ENCODE data around the gene SGMS1.

SGMS1 gene

DNA sequence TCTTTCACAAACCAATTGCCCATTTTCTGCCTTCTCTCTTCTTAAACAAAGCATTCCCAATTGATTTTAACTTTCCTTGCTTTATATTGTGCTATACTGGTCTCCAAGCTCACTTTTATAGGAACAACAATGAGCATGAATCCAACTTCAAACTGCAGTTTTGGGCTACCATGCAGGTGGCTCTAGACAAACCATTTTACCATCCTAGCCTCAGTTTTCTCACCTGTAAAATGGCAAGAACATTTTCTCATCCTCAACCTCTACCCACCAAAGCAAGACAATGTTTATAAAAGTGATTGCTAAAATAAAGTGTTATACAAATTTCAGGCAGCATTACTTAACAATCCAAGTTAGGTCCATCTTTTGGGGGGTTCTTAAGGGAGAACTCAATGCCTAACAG is 305.6 kb downstream of the SGMS1 start:
- DNase-seq = no peak

- no peak for DNase-seq
Observed at GRCh38 chr10:50316695-50317648, 306.8 kb downstream of the SGMS1 start.

- no peak for DNase-seq
Observed at GRCh38 chr10:50316174-50316573, 307.6 kb downstream of the SGMS1 start.

GRCh38 chr10:50315424-50315823 is 308.3 kb downstream of the SGMS1 start:
- DNase-seq = no peak

- no peak for DNase-seq
Observed at GRCh38 chr10:50314169-50315071, 309.3 kb downstream of the SGMS1 start.

GRCh38 chr10:50312464-50313437 is 311.0 kb downstream of the SGMS1 start:
- peak; percentile 38 for DNase-seq

DNA sequence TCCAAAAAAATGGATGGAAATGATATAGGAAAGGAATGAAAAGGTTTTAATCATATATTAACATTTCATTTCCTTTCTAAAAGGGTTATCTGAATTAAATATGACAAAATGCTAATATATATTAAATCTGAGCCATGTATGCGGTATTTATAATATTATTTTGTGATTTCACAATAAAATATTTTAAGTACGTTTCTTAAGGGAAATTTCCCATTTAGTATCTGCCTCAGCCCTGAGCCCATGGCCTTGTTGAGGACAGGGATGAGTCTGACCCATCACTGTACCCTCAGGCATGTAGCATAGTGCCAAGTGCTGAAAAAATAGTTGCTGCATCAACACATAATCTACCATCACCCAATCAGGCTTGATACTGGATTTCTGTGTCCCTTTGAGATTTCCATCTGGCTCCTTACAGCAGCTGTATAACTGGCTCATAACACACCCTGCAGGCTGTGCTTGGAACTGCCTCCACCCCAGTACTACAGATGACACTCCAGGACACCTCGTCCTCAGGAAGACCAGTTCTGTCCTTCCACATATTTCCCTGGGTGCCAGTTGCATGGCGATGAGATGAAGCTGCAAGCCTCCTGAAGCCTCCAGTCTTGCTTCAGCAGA is 313.1 kb downstream of the SGMS1 start:
- peak; percentile 39 for DNase-seq

DNA sequence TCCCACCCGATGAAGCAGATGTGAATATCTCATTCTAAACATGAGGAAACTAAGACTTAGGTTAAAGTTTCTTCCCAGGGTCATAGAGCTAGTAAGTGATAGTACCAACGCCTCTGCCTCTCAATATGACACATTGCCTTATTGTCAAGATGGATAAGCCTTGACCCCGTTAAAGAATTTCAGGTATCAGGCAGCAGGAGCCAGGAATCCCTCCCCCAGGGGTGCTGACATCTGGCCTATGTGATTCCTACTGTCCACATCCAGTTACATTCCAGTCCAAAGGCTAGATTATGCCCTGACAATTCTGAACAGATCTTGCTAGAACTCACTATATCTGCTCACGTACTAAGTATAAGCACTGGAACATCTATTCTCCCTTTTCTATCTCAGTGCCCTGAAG is 314.4 kb downstream of the SGMS1 start:
- no peak for DNase-seq

- DNase-seq = no peak
Observed at GRCh38 chr10:50304660-50305059, 319.1 kb downstream of the SGMS1 start.

GRCh38 chr10:50299948-50300669 is 323.6 kb downstream of the SGMS1 start:
- DNase-seq = no peak

DNA sequence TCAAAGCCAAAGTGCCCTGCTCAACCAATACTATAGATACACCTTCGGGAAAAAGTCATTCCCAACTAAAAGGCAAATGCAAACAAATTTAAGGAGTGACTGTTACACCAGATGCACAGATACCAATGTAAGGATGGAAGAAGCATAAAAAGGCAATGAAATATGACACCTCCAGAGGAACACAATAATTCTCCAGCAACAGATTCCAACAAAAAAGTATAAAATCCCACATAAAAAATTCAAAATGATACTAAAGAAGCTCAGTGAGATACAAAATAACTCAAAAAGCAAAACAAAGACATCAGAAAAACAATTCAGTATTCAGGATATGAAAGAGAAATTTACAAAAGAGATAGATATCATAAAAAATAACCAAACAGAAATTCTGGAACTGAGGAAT is 328.4 kb downstream of the SGMS1 start:
- no peak for DNase-seq

DNA sequence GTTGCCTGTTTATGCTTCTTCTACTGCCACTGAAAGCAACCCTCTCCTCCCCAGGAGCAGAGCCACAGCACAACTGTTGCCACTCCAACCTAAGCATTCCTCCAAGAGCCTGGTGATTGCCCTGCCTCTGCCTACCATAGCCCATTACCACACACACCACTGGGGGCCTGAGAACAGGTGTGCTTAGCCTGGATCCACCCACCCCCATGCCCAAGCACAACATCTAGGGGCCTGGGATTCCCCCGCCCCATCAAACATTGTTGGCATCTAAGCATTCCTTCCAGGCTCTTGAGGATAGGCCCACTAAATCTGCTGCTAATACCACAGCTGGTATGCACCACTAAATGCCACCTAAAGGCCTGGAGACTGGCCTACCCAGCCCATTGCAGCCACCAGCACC is 329.2 kb downstream of the SGMS1 start:
- DNase-seq = no peak

DNA sequence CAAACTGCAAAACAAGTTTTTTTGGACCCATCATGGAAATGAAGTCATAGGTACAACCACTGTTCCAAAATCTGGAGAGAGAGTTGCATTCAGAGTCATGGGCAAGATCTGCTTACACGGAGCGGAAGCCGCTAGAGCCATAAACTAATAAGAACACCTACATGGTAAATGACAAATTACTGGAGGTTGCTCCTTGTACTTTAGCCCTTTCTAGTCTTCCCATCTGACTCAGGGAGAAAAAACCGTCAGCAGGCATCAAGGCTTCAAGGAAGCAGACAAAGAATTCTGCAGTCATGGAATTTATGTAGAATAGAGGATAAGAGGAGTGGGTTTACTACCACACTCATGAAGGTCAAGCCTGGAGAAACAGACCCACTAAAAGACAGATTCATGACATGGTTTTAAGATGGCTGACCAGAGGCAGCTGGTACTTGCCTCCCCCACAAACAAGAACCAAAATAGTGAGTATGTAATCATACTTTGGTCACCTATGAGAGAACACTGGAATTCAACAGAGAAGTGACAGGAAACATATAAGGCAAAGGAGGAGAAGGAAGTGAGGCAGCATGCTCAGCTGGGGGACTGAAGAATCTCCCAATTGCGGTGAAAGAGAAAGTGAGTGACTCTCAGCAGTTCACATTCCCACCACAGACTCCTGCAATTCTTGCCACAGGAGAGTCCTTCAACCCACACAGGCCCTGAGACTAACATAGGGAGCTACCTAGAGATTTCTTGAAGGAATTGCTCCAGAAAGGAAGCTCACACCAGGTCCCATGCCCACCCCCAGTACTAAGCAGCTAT is 330.0 kb downstream of the SGMS1 start:
- DNase-seq = no peak

DNA sequence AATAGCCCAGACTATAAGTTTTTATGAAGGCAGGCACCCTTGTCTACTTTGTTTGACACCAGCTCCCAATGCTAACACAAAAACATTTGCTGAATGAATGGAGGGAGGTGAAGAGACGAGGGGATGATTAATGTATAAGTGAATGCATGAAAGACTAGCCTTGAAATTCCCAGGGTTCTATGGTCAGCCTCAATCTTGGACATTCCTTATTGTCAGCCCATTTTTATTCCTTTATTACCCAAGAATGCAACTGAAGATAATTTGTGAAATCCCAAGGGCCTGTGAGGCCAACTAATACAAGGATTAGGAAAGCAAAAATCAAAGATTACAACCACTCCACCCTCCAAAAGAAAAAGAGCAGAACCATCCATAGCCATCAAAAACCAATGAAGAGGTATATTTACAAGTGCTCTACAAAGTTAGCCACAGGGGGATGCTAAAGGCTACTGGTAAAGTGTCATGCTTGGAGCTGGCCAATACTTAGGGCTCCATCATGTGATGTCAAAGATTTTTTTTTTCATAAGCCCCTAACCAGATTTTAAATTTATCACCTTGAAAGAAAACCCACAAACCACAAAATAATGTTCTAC is 332.4 kb downstream of the SGMS1 start:
- peak; percentile 4 for DNase-seq

DNA sequence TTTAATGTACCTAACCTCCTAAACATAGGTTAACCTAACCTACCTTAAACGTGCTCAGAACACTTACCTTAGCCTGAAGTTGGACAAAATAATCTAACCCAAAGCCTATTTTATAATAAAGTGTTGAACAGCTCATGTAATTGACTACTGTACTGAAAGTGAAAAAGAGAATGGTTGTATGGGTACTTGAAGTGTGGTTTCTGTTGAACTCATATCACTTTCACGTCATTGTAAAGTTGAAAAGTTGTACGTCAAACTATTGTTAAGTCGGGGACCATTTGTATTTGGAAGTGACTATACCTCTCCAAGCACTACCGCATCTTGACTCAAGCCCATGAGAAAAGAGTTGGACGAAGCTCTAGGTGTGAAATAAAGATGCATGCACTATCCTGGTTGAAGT is 334.6 kb downstream of the SGMS1 start:
- no peak for DNase-seq

DNA sequence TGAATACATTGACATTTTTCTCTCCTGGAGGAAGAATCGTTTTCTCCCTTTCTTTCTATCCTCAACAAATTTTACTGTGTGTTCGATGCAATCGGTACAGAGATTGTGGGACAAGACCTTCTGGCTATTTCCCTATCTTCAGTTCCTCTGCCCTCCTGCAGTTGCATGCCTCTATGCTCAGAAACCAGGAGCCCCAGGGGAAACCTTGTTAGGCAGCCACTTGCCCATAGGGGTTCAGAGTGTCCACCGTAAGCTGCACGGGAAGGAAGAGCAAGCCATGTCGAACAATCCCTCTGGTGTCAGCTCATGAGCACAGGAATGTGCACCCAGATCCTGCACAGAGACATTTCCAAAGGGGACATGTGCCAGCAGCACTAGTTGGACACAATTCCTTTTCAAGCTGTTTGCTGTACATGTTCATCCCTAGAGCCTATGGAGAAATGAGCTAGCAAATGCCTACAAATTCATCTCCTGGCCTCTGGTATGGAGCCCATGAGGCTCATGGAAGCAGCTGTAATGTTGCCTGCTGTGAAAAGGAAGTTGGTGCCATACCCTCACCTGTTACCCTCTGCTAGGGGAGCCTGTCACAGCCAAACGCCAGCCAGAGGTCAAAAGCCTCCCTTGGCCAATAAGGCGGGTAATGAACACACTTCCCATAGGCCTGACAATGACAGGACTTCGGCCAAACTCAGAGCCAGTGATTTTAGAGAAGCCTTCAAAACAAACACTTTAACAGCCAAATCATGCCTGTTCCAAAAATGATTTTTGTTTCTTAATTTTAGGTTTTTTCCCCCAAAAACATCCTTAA is 336.6 kb downstream of the SGMS1 start:
- no peak for DNase-seq

GRCh38 chr10:50286517-50286916 is 337.2 kb downstream of the SGMS1 start:
- no peak for DNase-seq

DNA sequence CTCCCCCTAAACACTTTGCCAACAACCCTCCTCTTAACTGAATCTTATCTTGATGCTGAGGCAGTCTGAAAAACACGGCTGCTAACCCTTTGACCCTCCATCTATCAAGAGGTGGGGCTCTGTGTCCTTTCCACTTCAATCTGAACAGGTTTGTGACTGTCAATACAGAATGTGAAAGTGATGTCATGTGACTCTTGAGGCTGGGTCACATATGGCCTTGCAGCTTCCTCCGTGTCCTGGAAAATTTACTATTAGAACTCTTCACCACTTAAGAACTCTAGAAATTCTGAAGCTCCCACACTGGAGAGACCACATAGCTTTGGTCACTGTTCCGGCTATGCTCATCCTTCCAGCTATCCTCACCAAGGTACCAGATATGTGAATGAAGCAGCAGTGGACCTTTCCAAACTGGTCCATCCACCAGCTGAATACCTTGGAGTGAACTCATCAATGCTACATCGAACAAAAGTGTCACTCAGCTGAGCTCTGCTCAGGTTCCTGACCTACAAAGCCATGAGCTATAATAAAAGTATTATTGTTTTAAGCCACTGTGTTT is 341.7 kb downstream of the SGMS1 start:
- DNase-seq = no peak

Measured in activated CD4-positive, alpha-beta T cell treated with anti-CD3 and anti-CD28 coated beads, Interleukin-2, amount 50 U/mL, for 16 hours (primary cell).